Measurements from ENCODE around the gene ZNF827.

ZNF827 gene

GRCh38 chr4:145784036-145784435 is 154.6 kb downstream of the ZNF827 start:
- no peak for DNase-seq (ENCODE audit: extremely low read depth, insufficient read length)
- no peak for TF ChIP-seq CTCF (IDR thresholded peaks at IDR 0.05; ENCODE audit: insufficient read depth, low read length, poor library complexity, severe bottlenecking)
- Histone ChIP-seq H3K4me3 (replicated peaks; ENCODE audit: low read depth, low read length) (no peak overlapping the region), H3K36me3 (ENCODE audit: control insufficient read depth, insufficient read depth, low read length) (peaks cover 4% of the 10 kb centered on the region), H3K27me3 (replicated peaks; ENCODE audit: control insufficient read depth, insufficient read depth, low read length) (no peaks in the 10 kb centered on the region)

GRCh38 chr4:145782756-145783155 is 155.9 kb downstream of the ZNF827 start:
- Histone ChIP-seq H3K27me3 (replicated peaks; ENCODE audit: control insufficient read depth, insufficient read depth, low read length) (no peaks in the 10 kb centered on the region), H3K4me3 (replicated peaks; ENCODE audit: low read depth, low read length) (no peak overlapping the region), H3K36me3 (ENCODE audit: control insufficient read depth, insufficient read depth, low read length) (peaks cover 4% of the 10 kb centered on the region)
- no peak for TF ChIP-seq CTCF (IDR thresholded peaks at IDR 0.05; ENCODE audit: insufficient read depth, low read length, poor library complexity, severe bottlenecking)
- DNase-seq (ENCODE audit: extremely low read depth, insufficient read length) = no peak

- TF ChIP-seq CTCF (IDR thresholded peaks at IDR 0.05; ENCODE audit: insufficient read depth, low read length, poor library complexity, severe bottlenecking) = no peak
- Histone ChIP-seq H3K36me3 (ENCODE audit: control insufficient read depth, insufficient read depth, low read length) (peaks cover 4% of the 10 kb centered on the region), H3K4me3 (replicated peaks; ENCODE audit: low read depth, low read length) (no peak overlapping the region), H3K27me3 (replicated peaks; ENCODE audit: control insufficient read depth, insufficient read depth, low read length) (no peaks in the 10 kb centered on the region)
- DNase-seq (ENCODE audit: extremely low read depth, insufficient read length) = no peak
Measured at GRCh38 chr4:145781351-145781750, 157.3 kb downstream of the ZNF827 start.

GRCh38 chr4:145779319-145779801 is 159.3 kb downstream of the ZNF827 start:
- TF ChIP-seq CTCF (IDR thresholded peaks at IDR 0.05; ENCODE audit: insufficient read depth, low read length, poor library complexity, severe bottlenecking) = no peak
- DNase-seq (ENCODE audit: extremely low read depth, insufficient read length) = no peak
- H3K4me3 ChIP-seq (replicated peaks; ENCODE audit: low read depth, low read length) = no peak overlapping the region
- peaks cover 8% of the 10 kb centered on the region for H3K36me3 ChIP-seq (ENCODE audit: control insufficient read depth, insufficient read depth, low read length)
- no peaks in the 10 kb centered on the region for H3K27me3 ChIP-seq (replicated peaks; ENCODE audit: control insufficient read depth, insufficient read depth, low read length)

GRCh38 chr4:145776208-145776607 is 162.4 kb downstream of the ZNF827 start:
- peaks cover 9% of the 10 kb centered on the region for H3K36me3 ChIP-seq (ENCODE audit: control insufficient read depth, insufficient read depth, low read length)
- H3K27me3 ChIP-seq (replicated peaks; ENCODE audit: control insufficient read depth, insufficient read depth, low read length) = no peaks in the 10 kb centered on the region
- no peak for DNase-seq (ENCODE audit: extremely low read depth, insufficient read length)
- no peak for TF ChIP-seq CTCF (IDR thresholded peaks at IDR 0.05; ENCODE audit: insufficient read depth, low read length, poor library complexity, severe bottlenecking)
- no peak overlapping the region for H3K4me3 ChIP-seq (replicated peaks; ENCODE audit: low read depth, low read length)

- no peak for TF ChIP-seq CTCF (IDR thresholded peaks at IDR 0.05; ENCODE audit: insufficient read depth, low read length, poor library complexity, severe bottlenecking)
- no peak for DNase-seq (ENCODE audit: extremely low read depth, insufficient read length)
- H3K36me3 ChIP-seq (ENCODE audit: control insufficient read depth, insufficient read depth, low read length) = peaks cover 9% of the 10 kb centered on the region
- H3K4me3 ChIP-seq (replicated peaks; ENCODE audit: low read depth, low read length) = no peak overlapping the region
- no peaks in the 10 kb centered on the region for H3K27me3 ChIP-seq (replicated peaks; ENCODE audit: control insufficient read depth, insufficient read depth, low read length)
Measured at GRCh38 chr4:145775406-145775805, 163.2 kb downstream of the ZNF827 start.

All from GM06990 (cell line).